CD4-positive, alpha-beta T cell treated with Interleukin-17A for 1 hour (primary cell): ENCODE data around the gene NR2E3.

Experiments
- DNase-seq: peaks from one replicate; pipeline ENCODE4 v3.0.0-alpha.2; 2020

NR2E3 gene

DNA sequence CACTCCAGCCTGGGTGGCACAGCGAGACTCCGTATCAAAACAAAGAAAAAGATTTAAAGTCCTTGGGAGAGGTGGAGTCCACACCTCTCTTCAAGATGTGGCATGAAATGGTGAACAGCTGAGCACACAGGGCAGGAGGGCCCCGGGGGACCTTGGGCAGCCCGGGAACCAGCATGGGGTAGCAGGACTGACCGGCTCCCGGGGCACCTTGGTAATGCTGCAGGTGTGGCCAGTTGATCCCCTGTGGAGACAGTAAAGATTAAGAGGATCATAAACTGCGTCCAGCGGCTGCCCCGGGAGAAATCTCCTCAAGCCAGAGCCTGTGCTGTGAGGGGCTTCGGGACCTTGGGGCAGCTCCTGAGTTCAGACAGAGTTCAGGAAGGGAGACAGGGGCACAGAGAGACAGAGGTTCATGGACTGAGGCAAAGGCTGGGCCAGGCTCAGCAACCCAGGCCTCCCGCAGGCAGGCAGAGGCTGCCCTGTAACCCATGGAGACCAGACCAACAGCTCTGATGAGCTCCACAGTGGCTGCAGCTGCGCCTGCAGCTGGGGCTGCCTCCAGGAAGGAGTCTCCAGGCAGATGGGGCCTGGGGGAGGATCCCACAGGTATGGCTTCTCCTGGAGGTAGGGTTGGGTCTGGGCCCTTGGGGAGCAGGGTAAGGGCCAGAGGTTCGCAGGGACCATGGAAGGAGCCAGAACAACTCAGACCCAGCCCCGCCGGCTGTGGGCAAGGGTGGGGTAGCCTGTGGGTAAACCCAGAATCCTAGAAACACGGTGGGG is at the start of gene NR2E3:
NR2E3 (plus strand) TSS at position 299 of the 780 bp plus-strand sequence; CDS start at position 489, 190 bp downstream.
- DNase-seq = no peak

- no peak for DNase-seq
Observed at GRCh38 chr15:71760852-71761251, 49.5 kb upstream of the NR2E3 start.

- DNase-seq = no peak
Observed at GRCh38 chr15:71761649-71762048, 48.7 kb upstream of the NR2E3 start.

- DNase-seq = no peak
Observed at GRCh38 chr15:71768184-71768583, 42.2 kb upstream of the NR2E3 start.

- no peak for DNase-seq
Observed at GRCh38 chr15:71773206-71773859, 37.0 kb upstream of the NR2E3 start.

DNA sequence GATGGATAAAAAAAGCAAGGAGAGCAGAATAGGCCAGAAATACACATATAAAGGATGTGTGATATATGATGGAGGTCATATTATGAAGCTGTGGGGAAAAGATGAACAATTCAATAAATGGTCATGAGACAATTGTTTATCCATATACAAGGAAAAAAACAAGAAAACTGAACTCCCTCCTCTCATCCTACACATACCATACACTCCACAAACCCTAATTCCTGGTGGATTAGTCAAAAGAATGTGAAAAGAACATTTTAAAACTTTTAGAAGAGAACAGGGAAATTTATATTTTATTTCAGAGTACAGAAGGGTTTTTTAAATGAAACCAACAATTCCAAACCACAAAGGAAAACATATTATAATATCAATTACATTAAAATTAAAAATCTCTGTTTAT is 34.5 kb upstream of the NR2E3 start:
- no peak for DNase-seq

DNA sequence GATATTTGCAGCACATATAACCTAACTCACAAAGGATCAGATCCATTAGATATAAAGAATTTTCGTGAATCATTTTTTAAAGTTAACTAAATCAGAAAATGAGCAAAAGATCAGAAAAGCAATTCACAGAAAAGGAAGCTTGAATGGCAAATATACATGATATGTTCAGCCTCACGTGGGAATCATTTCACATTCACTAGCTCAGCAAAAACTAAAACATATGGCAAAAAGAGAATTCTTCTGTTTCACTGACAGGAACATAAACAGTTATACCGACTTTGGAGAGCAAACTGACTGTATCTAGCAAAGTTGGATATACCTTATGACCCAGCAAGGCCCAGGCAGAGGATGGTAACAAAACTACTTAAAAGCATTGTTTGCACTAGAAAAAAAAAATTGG is 34.0 kb upstream of the NR2E3 start:
- no peak for DNase-seq

DNA sequence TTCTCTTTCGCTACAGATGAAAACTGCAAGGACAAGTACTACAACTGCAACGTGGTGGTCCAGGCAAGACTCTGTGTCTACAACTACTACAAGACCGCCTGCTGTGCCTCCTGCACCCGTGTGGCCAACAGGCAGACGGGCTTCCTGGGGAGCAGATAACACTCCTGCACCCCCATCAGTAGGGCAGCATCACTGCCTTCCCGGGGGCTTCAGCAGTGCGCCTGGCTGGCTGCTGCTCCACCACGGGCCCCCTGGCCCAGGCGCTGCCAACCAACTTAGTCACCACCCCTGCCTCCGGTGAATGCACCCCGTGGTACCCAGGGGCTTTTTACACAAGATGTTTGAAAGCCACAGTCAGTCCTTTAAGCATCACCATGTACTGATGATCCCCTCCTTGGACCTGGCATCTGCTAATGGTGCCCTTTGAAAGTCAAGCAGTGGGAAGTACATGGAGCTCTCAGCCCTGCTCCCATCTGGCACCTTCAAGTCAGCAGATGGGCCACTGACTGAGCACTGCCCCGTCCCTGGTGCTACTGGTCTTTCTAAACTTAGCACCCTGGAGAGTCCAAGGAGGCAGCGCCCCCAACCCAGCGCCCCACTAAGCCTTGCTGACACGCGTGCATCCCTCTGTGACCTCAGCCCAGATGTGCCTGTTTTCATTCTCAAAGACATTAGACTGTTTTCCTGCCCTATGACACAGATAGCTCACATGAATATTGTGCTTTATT is 33.0 kb upstream of the NR2E3 start:
- no peak for DNase-seq

DNA sequence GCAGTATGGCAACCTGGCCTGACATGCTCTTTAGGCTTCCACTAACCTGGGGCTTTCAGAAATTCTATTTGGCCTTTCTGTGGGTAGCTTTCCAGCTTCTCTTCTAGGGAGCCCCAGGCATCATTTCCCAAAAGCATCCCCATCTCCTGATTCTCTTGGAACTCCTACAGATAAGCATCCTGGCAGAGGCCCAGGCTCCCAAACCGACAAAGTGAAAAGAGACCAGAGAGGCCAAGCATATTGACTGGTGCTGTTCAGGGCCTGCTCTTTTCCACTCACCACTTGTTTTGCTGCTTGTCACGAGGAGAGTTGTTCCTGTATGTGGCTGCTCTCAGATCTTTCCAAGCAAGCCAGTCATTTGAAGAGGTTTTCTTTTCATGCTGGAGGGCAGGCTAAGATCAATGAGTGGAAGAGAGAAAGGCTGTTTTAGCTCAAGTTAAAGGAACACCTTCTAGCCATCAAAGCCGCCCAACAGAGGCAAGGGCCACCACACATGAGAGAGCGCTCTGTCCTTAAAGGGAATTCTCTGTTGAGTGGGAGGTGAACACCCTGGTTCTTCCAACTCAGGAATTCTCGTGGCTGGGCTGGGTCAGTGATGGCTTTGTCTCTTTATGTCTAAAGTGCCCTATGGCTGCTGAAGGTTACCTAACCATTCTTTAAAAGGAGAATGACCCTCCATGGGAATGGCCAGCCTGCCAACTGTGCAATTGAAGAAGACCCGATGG is 31.1 kb upstream of the NR2E3 start:
- no peak for DNase-seq

- DNase-seq = peak; percentile 28
Observed at GRCh38 chr15:71780115-71780976, 30.0 kb upstream of the NR2E3 start.

GRCh38 chr15:71781179-71781964 is 29.0 kb upstream of the NR2E3 start:
- DNase-seq = no peak

DNA sequence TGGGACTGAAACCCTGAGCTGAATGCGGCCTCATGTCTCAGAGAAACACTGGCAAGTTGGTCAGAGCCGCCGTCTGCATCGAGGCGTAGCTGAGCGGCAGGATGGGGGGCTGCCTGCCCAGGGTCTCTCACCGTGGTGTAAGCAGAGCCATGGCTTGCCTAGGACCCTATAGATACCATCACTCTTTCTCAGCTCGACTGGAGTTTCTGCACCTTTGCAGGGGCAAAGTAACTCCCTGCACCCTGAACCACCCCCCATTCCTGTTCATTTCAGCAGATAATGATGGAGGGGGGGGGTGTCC is 28.4 kb upstream of the NR2E3 start:
- no peak for DNase-seq

GRCh38 chr15:71782422-71783165 is 27.8 kb upstream of the NR2E3 start:
- DNase-seq = no peak

DNA sequence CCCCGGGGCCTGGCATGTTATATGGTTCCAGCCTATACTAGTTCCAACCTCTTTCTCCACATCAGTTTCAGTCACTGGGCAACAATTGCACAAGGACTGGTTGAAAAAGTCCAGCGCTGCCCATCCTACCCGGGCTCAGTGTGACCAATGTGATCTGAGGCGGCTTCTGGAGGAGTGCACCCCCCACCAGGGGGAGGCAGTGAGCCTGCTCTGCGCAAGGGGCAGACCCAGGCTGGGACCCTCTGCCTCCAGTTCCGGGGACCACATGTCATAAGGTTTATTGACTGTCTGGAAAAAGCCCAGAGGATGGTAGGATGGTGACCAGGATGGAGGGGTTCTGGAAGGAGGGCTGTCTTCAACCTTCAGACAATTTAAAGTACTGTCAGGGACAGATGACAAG is 25.6 kb upstream of the NR2E3 start:
- DNase-seq = no peak

GRCh38 chr15:71785996-71786395 is 24.4 kb upstream of the NR2E3 start:
- DNase-seq = no peak

GRCh38 chr15:71786673-71787072 is 23.7 kb upstream of the NR2E3 start:
- no peak for DNase-seq

DNA sequence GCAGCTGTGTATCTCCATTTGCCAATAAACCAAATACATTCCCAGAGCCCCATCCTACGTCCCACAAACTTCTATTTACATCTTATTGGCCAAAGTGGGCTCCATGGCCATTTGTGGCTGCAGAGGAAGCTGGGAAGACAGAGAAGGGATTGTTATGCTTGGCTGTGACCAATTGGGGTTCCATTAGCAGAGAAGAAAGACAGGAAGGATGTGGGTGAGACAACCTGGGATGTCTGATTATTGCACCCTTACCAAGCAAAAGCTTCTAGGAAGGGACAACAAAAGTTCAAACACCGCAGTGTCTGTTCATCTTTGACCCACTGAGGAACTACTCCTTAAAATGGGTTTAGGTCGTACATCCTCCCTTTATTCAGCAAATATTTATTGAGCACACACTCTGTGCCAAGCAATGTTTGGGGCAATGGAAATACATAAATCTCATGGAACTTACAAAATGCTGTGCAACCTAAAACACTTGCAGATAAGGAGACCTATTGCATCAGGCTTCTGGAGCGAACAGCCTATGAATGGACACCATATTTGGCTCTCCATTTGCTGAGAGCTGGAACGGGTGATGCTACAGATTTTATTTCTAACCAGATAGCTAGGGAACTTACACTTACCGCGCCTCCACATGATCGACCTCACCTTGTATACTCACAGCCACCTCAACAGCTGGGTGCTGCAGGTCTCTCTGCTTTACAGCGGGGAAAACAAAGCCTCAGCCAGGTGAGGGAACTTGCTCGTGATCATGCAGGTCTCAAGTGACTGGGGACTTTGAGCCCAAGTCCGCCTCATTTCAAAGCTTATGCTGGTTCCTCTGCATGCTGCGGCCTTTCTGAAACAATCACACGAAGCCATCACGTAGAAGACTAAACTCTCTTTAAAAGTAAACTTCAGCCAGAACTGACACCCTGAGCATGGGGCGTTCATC is 21.4 kb upstream of the NR2E3 start:
- no peak for DNase-seq

- DNase-seq = no peak
Observed at GRCh38 chr15:71789616-71790015, 20.7 kb upstream of the NR2E3 start.

GRCh38 chr15:71790081-71790480 is 20.3 kb upstream of the NR2E3 start:
- DNase-seq = no peak

DNA sequence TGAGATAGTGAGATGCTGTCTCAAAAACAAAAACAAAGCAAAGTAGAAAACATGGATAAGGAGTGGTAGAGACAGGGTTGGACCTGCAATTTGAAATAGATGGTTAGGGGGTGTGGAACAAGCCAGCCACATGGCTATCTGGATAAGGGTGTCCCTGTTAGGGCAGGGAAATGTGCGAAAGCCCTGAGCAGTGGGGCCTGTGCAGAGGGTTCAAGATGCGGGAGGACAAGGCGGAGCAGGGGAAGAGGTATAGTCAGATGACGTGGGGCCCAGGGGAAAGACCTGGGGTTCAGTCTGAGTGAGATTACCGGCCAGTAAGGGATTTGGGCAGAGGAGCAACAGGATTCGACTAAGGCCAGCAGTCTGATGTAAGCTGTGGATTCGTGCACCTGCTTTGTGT is 18.4 kb upstream of the NR2E3 start:
- no peak for DNase-seq
